ENCODE measurements around the gene MYH7B.

GRCh38 chr20:34978092-34978744, 22.6 kb downstream of the MYH7B start:
- TF ChIP-seq CTCF (IDR thresholded peaks at IDR 0.05; ENCODE audit: low read depth, low read length) (no peak), EZH2phosphoT487 (IDR thresholded peaks at IDR 0.05; ENCODE audit: low read depth) (no peak)
